Measurements from ENCODE around the gene UNC79. TPM values are rescaled to one million over a fixed set of nuclear protein-coding genes. Genes with fewer than 3 reads are reported as not detected.

The UNC79 gene
- total RNA-seq, 1 donor from 2014 or later = 0.13 TPM

DNA sequence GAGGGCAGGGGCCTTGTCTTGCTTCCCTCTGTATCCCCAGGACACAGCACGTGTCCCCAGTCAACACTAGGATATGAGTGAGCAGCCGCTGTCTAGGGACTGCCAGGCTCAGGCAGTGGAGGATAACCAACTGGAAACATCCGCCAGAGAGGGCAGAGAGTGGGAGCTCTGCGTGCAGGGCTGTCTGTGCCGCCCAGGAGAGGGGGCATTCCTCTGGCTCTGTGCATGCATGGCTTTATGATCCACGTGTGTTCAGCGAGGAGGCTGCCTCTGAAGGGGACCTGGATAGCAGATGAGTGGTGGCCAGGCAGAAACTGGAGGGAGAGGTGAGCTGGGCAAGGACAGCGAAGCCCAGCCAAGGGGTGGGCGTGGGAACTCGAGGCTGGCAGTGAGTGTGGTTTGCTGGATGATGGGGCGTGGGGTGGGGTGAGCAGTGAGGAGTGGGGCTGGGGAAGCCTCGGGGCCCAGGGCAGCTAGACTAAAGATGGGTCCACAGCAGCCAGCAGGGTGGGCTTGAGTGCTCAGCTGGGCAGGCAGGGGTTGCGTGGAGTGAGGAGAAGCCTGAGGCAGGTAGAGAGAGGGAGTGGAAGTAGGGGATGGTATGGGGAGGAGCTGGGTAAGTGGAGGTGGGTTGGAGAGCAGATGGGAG, 284.7 kb downstream of the UNC79 start:
- no peak for DNase-seq
- ChIA-PET POLR2A (no interaction called here), CTCF (no interaction called here)
- Mint-ChIP-seq H3K27ac (no peak overlapping the region), H3K4me1 (no peaks in the 10 kb centered on the region), H3K27me3 (no peaks in the 10 kb centered on the region), H3K9me3 (no peaks in the 10 kb centered on the region), H3K36me3 (ENCODE audit: low read depth) (no peaks in the 10 kb centered on the region), H3K4me3 (no peak overlapping the region)
- ATAC-seq (ENCODE audit: low read depth) = no peak
- intact Hi-C loops (cut with micrococcal nuclease) = no loop called here
- TF ChIP-seq, protein P1, sequence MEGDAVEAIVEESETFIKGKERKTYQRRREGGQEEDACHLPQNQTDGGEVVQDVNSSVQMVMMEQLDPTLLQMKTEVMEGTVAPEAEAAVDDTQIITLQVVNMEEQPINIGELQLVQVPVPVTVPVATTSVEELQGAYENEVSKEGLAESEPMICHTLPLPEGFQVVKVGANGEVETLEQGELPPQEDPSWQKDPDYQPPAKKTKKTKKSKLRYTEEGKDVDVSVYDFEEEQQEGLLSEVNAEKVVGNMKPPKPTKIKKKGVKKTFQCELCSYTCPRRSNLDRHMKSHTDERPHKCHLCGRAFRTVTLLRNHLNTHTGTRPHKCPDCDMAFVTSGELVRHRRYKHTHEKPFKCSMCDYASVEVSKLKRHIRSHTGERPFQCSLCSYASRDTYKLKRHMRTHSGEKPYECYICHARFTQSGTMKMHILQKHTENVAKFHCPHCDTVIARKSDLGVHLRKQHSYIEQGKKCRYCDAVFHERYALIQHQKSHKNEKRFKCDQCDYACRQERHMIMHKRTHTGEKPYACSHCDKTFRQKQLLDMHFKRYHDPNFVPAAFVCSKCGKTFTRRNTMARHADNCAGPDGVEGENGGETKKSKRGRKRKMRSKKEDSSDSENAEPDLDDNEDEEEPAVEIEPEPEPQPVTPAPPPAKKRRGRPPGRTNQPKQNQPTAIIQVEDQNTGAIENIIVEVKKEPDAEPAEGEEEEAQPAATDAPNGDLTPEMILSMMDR (IDR thresholded peaks at IDR 0.05) = no peak

DNA sequence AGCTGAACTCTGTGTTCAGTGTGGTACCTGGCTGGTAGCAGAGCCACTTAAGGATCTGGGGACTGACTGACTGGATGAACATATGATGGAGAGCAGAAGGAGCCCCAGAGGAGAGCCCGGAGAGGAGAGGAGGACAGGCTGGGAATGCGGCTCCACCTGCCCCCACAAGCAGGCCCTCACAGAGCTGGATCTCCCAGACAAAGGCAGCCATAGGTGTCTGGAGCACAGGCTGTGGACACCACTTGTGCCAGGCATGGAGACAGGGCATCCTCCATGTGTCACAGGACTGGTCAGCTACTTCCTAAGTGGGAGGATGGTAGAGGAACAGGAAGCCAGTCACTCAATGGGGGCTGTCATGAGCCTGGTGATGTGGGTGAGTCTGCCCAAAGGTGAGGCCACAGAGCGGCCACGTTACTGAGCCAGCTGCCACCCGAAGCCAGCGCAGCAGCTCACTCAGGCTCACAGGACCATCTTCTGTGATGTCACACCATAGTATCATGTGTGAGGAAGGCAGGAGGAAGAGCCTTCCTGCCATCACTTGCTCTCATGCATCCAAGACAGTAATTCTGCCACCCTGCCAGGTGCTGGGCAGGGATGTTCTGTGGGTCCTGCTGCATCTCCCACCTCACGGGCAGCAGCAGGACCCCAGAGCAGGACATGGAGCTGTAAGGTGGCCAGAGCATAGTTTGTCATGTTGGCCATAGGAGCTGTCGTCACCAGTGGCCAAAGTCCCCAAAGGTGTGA, 285.4 kb downstream of the UNC79 start:
- TF ChIP-seq, protein P1 (IDR thresholded peaks at IDR 0.05) = no peak
- Mint-ChIP-seq H3K4me3 (no peak overlapping the region), H3K36me3 (ENCODE audit: low read depth) (no peaks in the 10 kb centered on the region), H3K9me3 (no peaks in the 10 kb centered on the region), H3K4me1 (no peaks in the 10 kb centered on the region), H3K27me3 (no peaks in the 10 kb centered on the region), H3K27ac (no peak overlapping the region)
- no peak for DNase-seq
- POLR2A ChIA-PET = no interaction called here
- no peak for ATAC-seq (ENCODE audit: low read depth)
- CTCF ChIA-PET = no interaction called here
- intact Hi-C loops (cut with micrococcal nuclease) = no loop called here

DNA sequence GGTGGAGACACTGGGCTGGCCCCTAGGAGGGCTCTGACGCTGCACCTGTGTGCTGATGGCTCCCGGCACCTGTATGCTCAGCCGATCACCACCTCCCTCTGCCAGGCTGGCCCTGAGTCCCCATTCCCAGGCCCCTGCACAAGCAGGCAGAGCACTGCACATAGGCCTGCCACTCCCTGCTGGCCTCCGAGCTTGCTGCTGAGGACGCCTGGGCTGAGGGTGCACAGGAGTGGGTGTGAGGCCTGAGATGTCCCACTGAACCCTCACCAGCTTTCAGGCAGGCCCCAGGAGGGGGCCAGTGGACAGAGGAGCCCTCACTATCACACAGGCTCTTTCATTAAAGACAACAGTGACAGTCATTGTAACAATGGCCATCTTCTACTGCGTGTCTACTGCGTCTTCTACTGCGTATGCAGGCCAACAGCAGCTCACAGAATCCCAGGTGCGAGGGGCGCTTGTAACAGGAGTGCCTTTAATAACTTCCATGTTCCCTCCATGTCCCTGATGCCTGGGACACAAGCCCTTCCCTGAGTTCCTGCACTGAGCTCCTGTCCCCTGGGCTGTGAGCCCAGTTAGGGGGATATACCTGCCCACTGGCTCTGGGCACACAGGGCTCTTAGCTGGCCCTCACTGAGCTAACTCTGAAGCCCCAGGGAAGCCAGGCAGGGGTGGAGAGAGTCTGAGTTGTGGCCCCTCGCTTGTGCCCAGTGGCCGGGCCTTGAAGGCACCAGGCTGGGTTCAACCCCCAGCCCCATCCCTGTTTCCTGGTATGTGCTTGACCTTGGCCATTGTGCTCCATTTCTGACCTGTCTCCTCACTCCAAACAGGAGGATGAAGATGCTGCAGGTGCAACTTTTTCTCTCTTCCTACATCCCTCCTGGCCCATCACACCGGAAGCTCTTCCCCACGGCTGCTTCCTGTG, 286.3 kb downstream of the UNC79 start:
- POLR2A ChIA-PET = no interaction called here
- intact Hi-C loops (cut with micrococcal nuclease) = no loop called here
- H3K27ac Mint-ChIP-seq = no peak overlapping the region
- H3K4me1 Mint-ChIP-seq = no peaks in the 10 kb centered on the region
- no peaks in the 10 kb centered on the region for H3K36me3 Mint-ChIP-seq (ENCODE audit: low read depth)
- TF ChIP-seq, protein P1 (IDR thresholded peaks at IDR 0.05) = no peak
- CTCF ChIA-PET = no interaction called here
- H3K4me3 Mint-ChIP-seq = no peak overlapping the region
- no peaks in the 10 kb centered on the region for H3K9me3 Mint-ChIP-seq
- ATAC-seq (ENCODE audit: low read depth) = no peak
- H3K27me3 Mint-ChIP-seq = no peaks in the 10 kb centered on the region
- DNase-seq = no peak

DNA sequence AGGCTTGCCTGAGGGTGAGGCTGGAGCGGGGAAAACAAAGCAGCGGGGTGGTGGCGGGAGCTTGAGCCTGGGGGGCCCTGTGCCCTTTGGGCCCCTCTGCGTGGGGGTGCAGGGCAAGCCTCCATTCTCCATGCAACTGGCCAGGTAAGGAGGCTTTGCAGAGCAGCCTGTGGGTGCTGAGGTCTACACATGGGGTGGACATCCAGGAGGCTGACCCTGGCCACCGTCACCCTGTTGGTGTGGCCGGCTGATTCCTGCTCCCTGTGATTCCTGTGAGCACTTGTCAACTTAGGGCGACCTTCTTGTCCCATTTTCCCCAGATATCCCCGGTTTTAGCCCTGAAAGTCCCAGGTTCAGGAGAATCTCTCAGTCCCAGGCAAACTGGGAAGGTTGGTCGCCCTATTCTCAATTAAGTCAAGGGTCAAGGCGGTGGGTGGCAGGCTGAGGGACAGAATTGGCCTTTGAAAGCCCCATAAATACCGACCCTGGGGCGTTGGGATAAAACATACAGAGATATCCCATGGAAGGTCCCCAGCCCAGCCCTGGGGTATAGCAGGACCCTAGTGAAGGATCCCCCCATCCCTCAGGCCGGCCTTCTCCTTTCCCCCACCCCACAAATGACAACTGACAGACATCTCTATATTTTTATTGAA, 287.1 kb downstream of the UNC79 start:
- TF ChIP-seq, protein P1 (IDR thresholded peaks at IDR 0.05) = no peak
- CTCF ChIA-PET = no interaction called here

More for the DNA sequence above, 287.1 kb downstream of the UNC79 start:
- intact Hi-C loops (cut with micrococcal nuclease) = no loop called here
- no peaks in the 10 kb centered on the region for H3K36me3 Mint-ChIP-seq (ENCODE audit: low read depth)
- H3K27me3 Mint-ChIP-seq = no peaks in the 10 kb centered on the region
- no peak for DNase-seq
- no peak overlapping the region for H3K4me3 Mint-ChIP-seq
- peaks cover 3% of the 10 kb centered on the region for H3K9me3 Mint-ChIP-seq
- H3K27ac Mint-ChIP-seq = no peak overlapping the region
- no peaks in the 10 kb centered on the region for H3K4me1 Mint-ChIP-seq
- POLR2A ChIA-PET = no interaction called here
- no peak for ATAC-seq (ENCODE audit: low read depth)

Measured in activated B cell treated with CpG ODN at 0.5 μM for 24 hours (primary cell).